Caco-2 (cell line): ENCODE results near the gene SGMS2. TPM values are rescaled to one million over a fixed set of nuclear protein-coding genes. Genes with fewer than 3 reads are reported as not detected.

ENCODE experiments used
- BruUV-seq: library from RNA; stranded (reverse); fragments of 400-500 nt; replicated peaks from 2 replicates; lab custom pipeline; 2021; lab: Mats Ljungman, UMichigan
- CTCF ChIA-PET: fragments of 300-600 bp; sonication (Branson Sonifier 250); formaldehyde crosslinking; loops from one replicate; lab custom pipeline; 2022; ENCODE audit warnings: antibody characterized with exemption; lab: Charles Lee
- POLR2A ChIA-PET: fragments of 300-600 bp; sonication (Branson Sonifier 250); formaldehyde crosslinking; loops from one replicate; lab custom pipeline; 2022; ENCODE audit warnings: antibody characterized with exemption; lab: Charles Lee
- DNase-seq, 2 experiments: peaks; one replicate each; pipeline versions ENCODE4 v3.0.0 to v3.0.0-alpha.2; 2020 to 2022
- H3K27me3 ChIP-seq: replicated peaks from 2 replicates; pipeline ENCODE4 v1.6.0; 2011; ENCODE audit warnings: low read length; ENCODE audit not compliant: control insufficient read depth, insufficient read depth
- H3K36me3 ChIP-seq: 2 replicates; pipeline ENCODE4 v1.5.1; 2011; ENCODE audit warnings: low read length; ENCODE audit not compliant: control insufficient read depth, insufficient read depth
- H3K4me1 ChIP-seq: fragments of 250-450 bp; sonication (Bioruptor Pico); 2 replicates; pipeline ENCODE4 v1.5.1; 2020; ENCODE audit warnings: mild to moderate bottlenecking
- H3K4me3 ChIP-seq: 2 replicates; pipeline ENCODE4 v1.5.1; 2011; ENCODE audit warnings: low read depth, mild to moderate bottlenecking, control low read depth, low read length
- H3K9me3 ChIP-seq: fragments of 250-450 bp; sonication (Bioruptor Pico); 2 replicates; pipeline ENCODE4 v1.5.1; 2020; ENCODE audit warnings: mild to moderate bottlenecking, moderate library complexity
- H3K27ac Mint-ChIP-seq: one replicate; pipeline ENCODE4 v1.8.0; 2022; ENCODE audit warnings: mixed read lengths; ENCODE audit not compliant: unreplicated experiment
- H3K27me3 Mint-ChIP-seq: one replicate; pipeline ENCODE4 v1.8.0; 2022; ENCODE audit warnings: mixed read lengths; ENCODE audit not compliant: insufficient read depth, unreplicated experiment
- H3K36me3 Mint-ChIP-seq: one replicate; pipeline ENCODE4 v1.8.0; 2022; ENCODE audit warnings: mild to moderate bottlenecking, mixed read lengths; ENCODE audit not compliant: insufficient read depth, unreplicated experiment
- H3K4me1 Mint-ChIP-seq: one replicate; pipeline ENCODE4 v1.8.0; 2022; ENCODE audit warnings: low read depth, mixed read lengths; ENCODE audit not compliant: unreplicated experiment
- H3K4me3 Mint-ChIP-seq: one replicate; pipeline ENCODE4 v1.8.0; 2022; ENCODE audit warnings: mild to moderate bottlenecking, moderate library complexity, mixed read lengths; ENCODE audit not compliant: unreplicated experiment
- H3K9me3 Mint-ChIP-seq: one replicate; pipeline ENCODE4 v1.8.0; 2022; ENCODE audit warnings: mixed read lengths; ENCODE audit not compliant: unreplicated experiment
- CTCF ChIP-seq, 2 experiments: fragments of 200-600 bp in 1 of 2; IDR thresholded peaks; 1 replicate in 1 of 2; 2 replicates in 1 of 2; pipeline versions ENCODE4 v1.5.1 to v1.8.0; 2011 to 2022; ENCODE audit warnings: antibody characterized with exemption in 1 of 2, control low read depth in 1 of 2, inconsistent platforms in 1 of 2, low read depth in 1 of 2, low read length in 1 of 2, mild to moderate bottlenecking in 1 of 2, moderate library complexity in 1 of 2; ENCODE audit not compliant: insufficient read depth in 1 of 2, severe bottlenecking in 1 of 2, unreplicated experiment in 1 of 2
- intact Hi-C: fragments of 100-400 bp; cut with micrococcal nuclease; formaldehyde crosslinking; loops from one replicate; pipeline ENCODE4 v1.10.0; 2022; ENCODE audit not compliant: unreplicated experiment
- total RNA-seq: library from RNA; stranded (reverse); gene quantifications from 2 replicates; pipeline ENCODE4 v1.2.3, GENCODE V29; 2022

SGMS2 gene
- total RNA-seq, 1 experiment from 2014 or later, result 3.4 TPM

GRCh38 chr4:107835406-107835805 lies 10.7 kb downstream of the SGMS2 start:
- TF ChIP-seq CTCF (IDR thresholded peaks at IDR 0.05; ENCODE audit: insufficient read depth in 1 of 2, low read depth in 1 of 2, low read length in 1 of 2, severe bottlenecking in 1 of 2, unreplicated experiment in 1 of 2), result no peak
- Mint-ChIP-seq H3K4me3 (no peak overlapping the region), H3K27me3 (no peaks in the 10 kb centered on the region), H3K4me1 (no peaks in the 10 kb centered on the region), H3K36me3 (no peaks in the 10 kb centered on the region), H3K27ac (no peak overlapping the region), H3K9me3 (no peaks in the 10 kb centered on the region)
- Histone ChIP-seq H3K4me3 (no peak overlapping the region), H3K36me3 (no peaks in the 10 kb centered on the region), H3K9me3 (0 out of 2 replicates have a peak, but pooled peaks cover 3% of the 10 kb centered on the region), H3K4me1 (no peaks in the 10 kb centered on the region), H3K27me3 (no peaks in the 10 kb centered on the region)
- BruUV-seq, result no TSS peak
- intact Hi-C loops, result no loop called here
- CTCF ChIA-PET, result no interaction called here
- no peak for DNase-seq
- POLR2A ChIA-PET, result no interaction called here

- TF ChIP-seq CTCF (IDR thresholded peaks at IDR 0.05; ENCODE audit: insufficient read depth in 1 of 2, low read depth in 1 of 2, low read length in 1 of 2, severe bottlenecking in 1 of 2, unreplicated experiment in 1 of 2), result no peak
Measured at GRCh38 chr4:107837317-107837716, 12.6 kb downstream of the SGMS2 start.

GRCh38 chr4:107837776-107838618 lies 13.3 kb downstream of the SGMS2 start:
- H3K4me3 Mint-ChIP-seq, result no peak overlapping the region
- no peaks in the 10 kb centered on the region for H3K36me3 ChIP-seq
- H3K4me3 ChIP-seq, result no peak overlapping the region
- ChIA-PET POLR2A (no interaction called here), CTCF (no interaction called here)
- 0 out of 2 replicates have a peak, but pooled peaks cover 3% of the 10 kb centered on the region for H3K9me3 ChIP-seq
- no TSS peak for BruUV-seq
- no peaks in the 10 kb centered on the region for H3K27me3 ChIP-seq
- no peaks in the 10 kb centered on the region for H3K9me3 Mint-ChIP-seq
- TF ChIP-seq CTCF (IDR thresholded peaks at IDR 0.05; ENCODE audit: insufficient read depth in 1 of 2, low read depth in 1 of 2, low read length in 1 of 2, severe bottlenecking in 1 of 2, unreplicated experiment in 1 of 2), result no peak
- H3K36me3 Mint-ChIP-seq, result no peaks in the 10 kb centered on the region
- no peak overlapping the region for H3K27ac Mint-ChIP-seq
- peaks cover 2% of the 10 kb centered on the region for H3K27me3 Mint-ChIP-seq
- no peaks in the 10 kb centered on the region for H3K4me1 ChIP-seq
- DNase-seq, result no peak
- no peaks in the 10 kb centered on the region for H3K4me1 Mint-ChIP-seq
- intact Hi-C loops, result no loop called here

More at GRCh38 chr4:107837317-107837716, 12.6 kb downstream of the SGMS2 start:
- intact Hi-C loops, result no loop called here
- ChIA-PET CTCF (no interaction called here), POLR2A (no interaction called here)
- no peaks in the 10 kb centered on the region for H3K9me3 Mint-ChIP-seq
- H3K4me1 Mint-ChIP-seq, result no peaks in the 10 kb centered on the region
- H3K9me3 ChIP-seq, result 0 out of 2 replicates have a peak, but pooled peaks cover 3% of the 10 kb centered on the region
- no peaks in the 10 kb centered on the region for H3K36me3 Mint-ChIP-seq
- H3K4me1 ChIP-seq, result no peaks in the 10 kb centered on the region
- peaks cover 2% of the 10 kb centered on the region for H3K27me3 Mint-ChIP-seq
- no peaks in the 10 kb centered on the region for H3K27me3 ChIP-seq
- no peak overlapping the region for H3K4me3 ChIP-seq
- H3K36me3 ChIP-seq, result no peaks in the 10 kb centered on the region
- no peak overlapping the region for H3K27ac Mint-ChIP-seq
- no peak for DNase-seq
- no TSS peak for BruUV-seq
- H3K4me3 Mint-ChIP-seq, result no peak overlapping the region
